ENCODE data around the gene RHOJ. TPM values are rescaled to one million over a fixed set of nuclear protein-coding genes. Genes with fewer than 3 reads are reported as not detected.

RHOJ gene
- total and polyA plus RNA-seq, 2 of the 8 experiments (the other 6 are each of a cell fraction or from before 2014, with no cell fraction given): 0.11 TPM; not detected in 1

GRCh38 chr14:63286071-63286470 lies 81.8 kb downstream of the RHOJ start:
- Histone ChIP-seq H3K4ac (replicated peaks; ENCODE audit: insufficient read length, low read depth, low read length) (no peak overlapping the region), H4K91ac (replicated peaks; ENCODE audit: insufficient read length, low read length) (no peak overlapping the region), H3K9ac (replicated peaks in 1 of 4; ENCODE audit: extremely low read depth in 1 of 4, low read depth in 3 of 4, low read length in 3 of 4) (no peak overlapping the region), H3K36me3 (ENCODE audit: control insufficient read depth in 2 of 4, insufficient read depth in 4 of 4, low read length in 3 of 4) (no peaks in the 10 kb centered on the region), H4K5ac (ENCODE audit: insufficient read length, low read depth, low read length) (no peak overlapping the region), H3K79me1 (ENCODE audit: low read depth, low read length) (no peaks in the 10 kb centered on the region), H2BK5ac (ENCODE audit: low read depth, low read length) (no peak overlapping the region), H3K14ac (ENCODE audit: insufficient read length) (no peak overlapping the region), H4K8ac (ENCODE audit: extremely low read depth, insufficient read depth, low read length) (no peak overlapping the region), H3K4me1 (replicated peaks in 1 of 4; ENCODE audit: control insufficient read depth in 3 of 4, insufficient read depth in 4 of 4, low read length in 3 of 4) (peaks cover 2 to 6% (median 4%) of the 10 kb centered on the region in 4 experiments; a peak in 5 of 7 replicates), H3K9me3 (ENCODE audit: insufficient read depth in 2 of 2, low read depth in 1 of 2, low read length in 1 of 2) (no peaks in the 10 kb centered on the region), H3K4me3 (ENCODE audit: extremely low read depth in 1 of 4, insufficient read depth in 2 of 4, low read depth in 3 of 4, low read length in 4 of 4) (no peak overlapping the region), H3K27ac (ENCODE audit: low read depth, low read length) (no peak overlapping the region), H2BK15ac (ENCODE audit: low read length) (no peak overlapping the region), H3K79me2 (ENCODE audit: control insufficient read depth in 1 of 2, insufficient read depth in 2 of 2, low read length in 2 of 2) (no peaks in the 10 kb centered on the region), H3K4me2 (ENCODE audit: insufficient read depth in 1 of 2, low read depth in 2 of 2, low read length in 2 of 2) (no peak overlapping the region; a peak in 1 of 4 replicates), H3K27me3 (replicated peaks in 1 of 4; ENCODE audit: control insufficient read depth in 3 of 4, extremely low read depth in 1 of 4, insufficient read depth in 3 of 4, low read length in 3 of 4) (no peaks in the 10 kb centered on the region), H4K20me1 (replicated peaks in 1 of 2; ENCODE audit: control insufficient read depth in 1 of 2, insufficient read depth in 2 of 2, low read length in 2 of 2) (no peaks in the 10 kb centered on the region), H3K23me2 (ENCODE audit: low read depth, low read length) (no peaks in the 10 kb centered on the region; the same call in 1 of the 2 replicates), H3K18ac (ENCODE audit: extremely low read depth, low read length) (no peak overlapping the region), H2BK12ac (ENCODE audit: low read depth, low read length) (no peak overlapping the region), H2AK5ac (ENCODE audit: low read depth, low read length) (no peak overlapping the region), H2AFZ (ENCODE audit: low read length) (no peak overlapping the region), H3K23ac (ENCODE audit: insufficient read length) (no peak overlapping the region), H3K56ac (replicated peaks; ENCODE audit: insufficient read length, low read depth, low read length) (no peak overlapping the region), H2BK20ac (ENCODE audit: low read length) (no peak overlapping the region), H2BK120ac (replicated peaks; ENCODE audit: low read depth, low read length) (no peak overlapping the region)
- WGBS, 2 experiments (ENCODE audit: extremely low coverage in 1 of 2, insufficient coverage in 1 of 2, insufficient read length in 1 of 2, insufficient replicate concordance in 2 of 2, low coverage in 1 of 2, low lambda C conversion rate in 2 of 2, missing lambda C conversion rate in 1 of 2): 48% methylated on average over 2 of the region's 2 CpGs; no CpG with 5 or more reads in 1 of the 2 experiments
- POLR2A ChIA-PET (ENCODE audit: partially characterized antibody): no interaction called here
- CTCF ChIA-PET (ENCODE audit: partially characterized antibody): no interaction called here
- no peak for FAIRE-seq
- DNase-seq (ENCODE audit: low read depth in 1 of 2, low spot score in 2 of 2): no peak
- TF ChIP-seq CBX8 (IDR thresholded peaks at IDR 0.05; ENCODE audit: borderline replicate concordance, low read depth, low read length) (no peak), SIRT6 (IDR thresholded peaks at IDR 0.05; ENCODE audit: low read length) (no peak)

Measured in H1 (cell line).